ENCODE results near the gene ACAD9.
"Not testable (repeated sequence)": the region's sequence is repeated elsewhere in the genome, so short reads cannot be mapped to it uniquely, and the experiment has no call there.

- not testable (repeated sequence) for TF ChIP-seq POLR2A, CTCF (IDR thresholded peaks at IDR 0.05)
These were observed 46.4 kb upstream of the ACAD9 start for GRCh38 chr3:128832979-128833378.
